ENCODE measurements around the gene HEXD. TPM values are rescaled to one million over a fixed set of nuclear protein-coding genes. Genes with fewer than 3 reads are reported as not detected.

The HEXD gene
- total and polyA plus RNA-seq, 2 donors (not counting 3 experiments of a cell fraction or from before 2014, with no cell fraction given) = 12.9 to 18.6 TPM

GRCh38 chr17:82449131-82449882 is 31.2 kb downstream of the HEXD start:
- intact Hi-C loops (cut with micrococcal nuclease) = no loop called here
- Histone ChIP-seq H3K36me3 (ENCODE audit: control insufficient read depth in 2 of 2, extremely low read depth in 1 of 2, insufficient read depth in 2 of 2, low read length in 2 of 2) (no peaks in the 10 kb centered on the region), H3K27ac (ENCODE audit: insufficient read depth, low read depth, low read length) (no peak overlapping the region), H3K9ac (replicated peaks; ENCODE audit: extremely low read depth, insufficient read depth, low read length) (no peak overlapping the region), H3K4me2 (ENCODE audit: insufficient read depth, low read length) (peak overlapping the region; percentile 39), H3K79me2 (ENCODE audit: control insufficient read depth, insufficient read depth, low read length) (peaks cover 3% of the 10 kb centered on the region), H2AFZ (ENCODE audit: low read depth, low read length) (no peak overlapping the region), H3K9me1 (replicated peaks; ENCODE audit: control insufficient read depth, extremely low read depth, insufficient read depth, low read length) (no peaks in the 10 kb centered on the region), H3K27me3 (ENCODE audit: control insufficient read depth in 2 of 2, insufficient read depth in 2 of 2, low read length in 2 of 2) (no peaks in the 10 kb centered on the region), H3K4me3 (replicated peaks in 1 of 3; ENCODE audit: insufficient read depth in 1 of 3, low read depth in 1 of 3, low read length in 3 of 3) (no peak overlapping the region), H3K4me1 (ENCODE audit: control insufficient read depth, extremely low read depth, insufficient read depth, low read length) (peaks cover 6% of the 10 kb centered on the region), H3K9me3 (replicated peaks; ENCODE audit: control insufficient read depth, insufficient read depth, low read length) (no peaks in the 10 kb centered on the region), H4K20me1 (replicated peaks; ENCODE audit: control insufficient read depth, extremely low read depth, insufficient read depth, low read length) (no peaks in the 10 kb centered on the region)
- BruUV-seq (replicated peaks) = no TSS peak
- TF ChIP-seq FOS (IDR thresholded peaks at IDR 0.05; ENCODE audit: borderline replicate concordance, insufficient read depth, low read length) (no peak), MAX (IDR thresholded peaks at IDR 0.05; ENCODE audit: insufficient read depth, insufficient read length) (no peak), POLR2AphosphoS5 (IDR thresholded peaks at IDR 0.05; ENCODE audit: insufficient read depth, low read depth, low read length) (no peak), MYC (IDR thresholded peaks at IDR 0.05; ENCODE audit: low read depth, low read length) (no peak), CTCF (IDR thresholded peaks at IDR 0.05; ENCODE audit: extremely low read depth in 1 of 2, insufficient read depth in 1 of 2, low read depth in 1 of 2, low read length in 2 of 2) (no peak), GATA2 (IDR thresholded peaks at IDR 0.05; ENCODE audit: insufficient read depth, insufficient read length, low read depth, low read length) (no peak), POLR2A (IDR thresholded peaks at IDR 0.05; ENCODE audit: low read depth, low read length) (no peak), EZH2 (IDR thresholded peaks at IDR 0.05; ENCODE audit: borderline replicate concordance, low read depth, low read length, severe bottlenecking) (no peak), JUN (IDR thresholded peaks at IDR 0.05; ENCODE audit: borderline replicate concordance, insufficient read depth, insufficient read length, low read depth) (no peak)
- FAIRE-seq (no peak), DNase-seq (ENCODE audit: low read depth, low spot score) (no peak)
- ChIA-PET POLR2A (no interaction called here), CTCF (interaction anchor here (1.0 kb wide), 1 partner anchor 25 kb away, joined by 3 read pairs; no protein-coding TSS in a partner anchor)
- dilution Hi-C loops (cut with MboI; ENCODE audit: extremely low pct_ligation_motif_present, low sequenced_read_pairs) = no loop called here

All from endothelial cell of umbilical vein (primary cell).